GM18508 (cell line): ENCODE data around the gene EXOC6B.

Experiments used
- ATAC-seq: cut with Tn5 transposase; IDR thresholded peaks from one replicate; pipeline ENCODE4 v1.9.1; 2021; ENCODE audit warnings: moderate number of reproducible peaks; ENCODE audit not compliant: insufficient read depth, unreplicated experiment

The EXOC6B gene

GRCh38 chr2:72255540-72255939 is 570.3 kb downstream of the EXOC6B start:
- ATAC-seq = no peak

GRCh38 chr2:72254831-72255451 is 570.9 kb downstream of the EXOC6B start:
- ATAC-seq = no peak

GRCh38 chr2:72238311-72238710 is 587.5 kb downstream of the EXOC6B start:
- ATAC-seq = no peak

DNA sequence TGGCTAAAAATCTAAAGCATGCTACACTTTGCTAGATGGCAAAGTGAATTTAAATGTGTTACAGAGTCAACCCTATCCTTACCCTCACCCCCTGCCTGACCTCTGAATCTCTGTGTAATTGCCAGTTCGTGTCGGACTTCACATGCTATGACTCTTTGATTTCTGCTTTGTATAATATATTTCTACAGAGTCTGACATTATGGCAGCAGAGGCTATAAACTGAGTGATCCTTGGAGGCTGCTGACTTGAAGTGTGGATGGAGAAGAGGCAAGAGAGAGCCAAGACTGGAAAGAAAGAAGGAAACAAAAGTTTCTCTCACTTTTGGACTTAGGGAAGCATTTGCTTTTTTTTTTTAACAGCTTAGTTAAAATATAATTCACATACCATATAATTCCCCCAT is 588.3 kb downstream of the EXOC6B start:
- no peak for ATAC-seq

DNA sequence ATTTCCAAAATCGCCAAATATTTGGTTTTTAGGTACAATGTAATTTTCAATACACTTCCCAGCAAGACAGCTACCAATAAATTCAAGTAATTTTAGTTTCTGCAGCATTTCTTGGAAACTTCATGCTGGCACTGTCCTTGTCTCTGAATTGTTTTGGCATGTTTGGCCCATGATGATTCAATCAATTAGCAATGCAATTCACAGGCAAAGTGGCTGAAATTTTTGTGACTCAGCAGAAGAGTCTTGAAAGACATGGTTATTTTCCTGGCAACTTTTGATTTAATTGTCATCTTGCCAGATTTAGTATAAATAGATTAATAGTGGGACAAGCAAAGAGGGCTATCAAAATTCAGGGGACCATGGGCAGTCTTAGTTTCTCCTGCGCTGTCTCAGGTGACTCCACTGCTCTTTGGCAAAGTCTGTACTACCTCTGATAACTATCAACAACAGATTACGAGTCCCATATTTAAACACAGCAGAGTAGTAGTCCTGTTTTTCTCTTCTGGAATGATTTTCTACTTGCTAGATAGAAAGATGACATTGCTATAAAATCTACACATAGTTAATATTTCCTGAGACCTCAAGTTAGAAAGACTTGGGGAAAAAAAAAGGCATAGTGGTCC is 589.3 kb downstream of the EXOC6B start:
- ATAC-seq = no peak

GRCh38 chr2:72235497-72236415 is 590.1 kb downstream of the EXOC6B start:
- ATAC-seq = no peak

DNA sequence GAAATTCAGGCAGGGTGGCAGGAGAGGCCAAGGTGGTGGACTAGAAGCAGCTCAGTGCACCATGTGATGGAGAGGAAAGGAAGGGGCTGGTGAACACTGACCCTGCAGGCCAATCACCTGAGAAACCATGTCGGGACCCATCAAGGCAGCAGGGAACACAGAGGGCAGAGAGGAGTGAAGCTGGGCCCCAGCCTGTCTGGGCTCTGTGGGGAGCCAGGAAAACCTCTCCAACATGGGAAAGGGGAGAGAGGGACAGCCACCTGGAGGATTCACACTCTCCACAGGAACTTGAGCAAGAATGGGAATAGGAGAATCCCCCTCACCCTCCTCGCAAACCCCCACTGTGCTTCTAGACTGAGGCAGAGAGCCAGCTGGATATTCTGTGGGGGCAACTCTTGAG is 592.6 kb downstream of the EXOC6B start:
- ATAC-seq = no peak

DNA sequence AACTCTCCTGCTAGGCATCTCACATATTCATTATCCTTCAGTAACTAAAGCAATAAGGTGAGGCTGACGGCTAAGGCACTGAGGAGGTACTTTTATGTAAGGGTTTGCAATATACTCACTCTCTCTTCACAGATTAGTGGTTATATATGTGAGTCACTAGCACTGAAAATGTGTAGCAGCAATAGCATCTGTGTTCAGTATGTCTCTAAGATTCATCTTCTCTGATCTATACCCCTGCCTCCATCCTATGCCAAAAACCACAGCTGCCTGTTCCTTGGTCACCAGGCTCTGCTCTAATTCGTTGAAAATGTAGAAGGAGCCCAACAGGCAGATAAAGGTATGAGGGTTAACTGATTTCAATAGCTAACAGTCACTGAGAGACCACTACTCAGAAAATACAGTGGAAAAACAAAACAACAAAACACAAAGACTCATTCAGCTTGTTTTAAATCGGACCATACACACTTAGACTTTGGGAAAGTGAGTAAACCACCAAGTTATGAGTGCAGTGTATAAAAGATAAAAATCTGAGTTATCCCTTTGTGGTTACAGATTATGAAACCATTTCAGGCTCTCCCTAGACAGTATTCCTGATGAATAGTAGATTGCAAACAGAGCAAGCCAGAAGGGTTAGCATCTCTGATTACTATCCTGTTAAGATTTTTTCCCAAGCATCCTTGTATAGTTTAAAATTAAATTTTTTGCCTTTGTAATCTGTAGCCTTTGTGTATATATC is 602.8 kb downstream of the EXOC6B start:
- no peak for ATAC-seq

- no peak for ATAC-seq
These were observed 605.7 kb downstream of the EXOC6B start for GRCh38 chr2:72220170-72220569.

DNA sequence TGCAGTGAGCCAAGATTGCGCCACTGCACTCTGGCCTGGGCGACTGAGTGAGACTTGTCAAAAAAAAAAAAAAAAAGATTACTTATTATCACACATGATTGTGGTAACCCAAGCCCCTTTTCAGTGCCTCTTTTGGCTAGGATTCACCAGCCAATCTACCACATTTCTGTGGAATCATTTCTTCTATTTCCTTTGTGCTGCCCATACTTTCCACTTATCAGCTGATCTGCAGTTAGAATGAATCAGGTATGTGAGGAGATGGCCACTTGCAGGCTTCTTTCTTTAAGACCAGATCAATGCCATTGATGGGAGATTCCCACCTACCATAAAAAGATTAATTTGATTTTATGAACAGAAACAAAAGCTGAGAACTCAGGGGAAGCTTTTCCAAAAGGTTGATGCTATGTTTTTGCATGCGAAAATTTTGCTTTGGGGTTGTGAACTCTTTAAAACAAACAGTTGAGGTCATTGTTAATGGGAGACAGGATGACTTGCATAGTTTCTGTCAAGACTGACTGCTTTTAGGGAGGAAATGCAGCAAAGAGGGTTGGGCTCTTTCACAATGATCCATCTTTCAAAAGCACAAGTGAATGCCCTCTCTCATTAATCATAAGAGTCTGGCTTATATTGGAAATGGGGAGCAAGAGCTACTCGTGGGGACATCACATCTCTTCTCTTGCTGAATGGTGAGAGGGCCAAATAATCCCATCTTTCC is 611.2 kb downstream of the EXOC6B start:
- no peak for ATAC-seq

GRCh38 chr2:72212486-72212855 is 613.4 kb downstream of the EXOC6B start:
- ATAC-seq = no peak

GRCh38 chr2:72211777-72212485 is 613.9 kb downstream of the EXOC6B start:
- ATAC-seq = no peak

- ATAC-seq = no peak
These were observed 614.5 kb downstream of the EXOC6B start for GRCh38 chr2:72211350-72211749.

- no peak for ATAC-seq
These were observed 615.4 kb downstream of the EXOC6B start for GRCh38 chr2:72210470-72210869.

DNA sequence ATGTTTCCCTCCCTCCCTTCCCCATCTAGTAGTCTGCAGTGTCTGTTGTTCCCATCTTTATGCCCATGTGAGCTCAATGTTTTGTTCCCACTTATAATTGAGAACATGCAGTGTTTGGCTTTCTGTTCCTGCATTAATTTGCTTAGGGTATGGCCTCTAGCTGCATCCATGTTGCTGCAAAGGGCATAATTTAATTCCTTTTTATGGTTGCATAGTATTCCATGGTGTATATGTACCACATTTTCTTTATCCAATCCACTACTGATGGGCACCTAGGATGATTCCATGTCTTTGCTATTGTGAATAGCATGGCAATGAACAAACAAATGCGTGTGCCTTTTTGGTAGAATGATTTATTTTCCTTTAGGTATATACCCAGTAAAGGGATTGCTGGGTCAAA is 617.6 kb downstream of the EXOC6B start:
- no peak for ATAC-seq

- no peak for ATAC-seq
These were observed 618.5 kb downstream of the EXOC6B start for GRCh38 chr2:72207334-72207733.

DNA sequence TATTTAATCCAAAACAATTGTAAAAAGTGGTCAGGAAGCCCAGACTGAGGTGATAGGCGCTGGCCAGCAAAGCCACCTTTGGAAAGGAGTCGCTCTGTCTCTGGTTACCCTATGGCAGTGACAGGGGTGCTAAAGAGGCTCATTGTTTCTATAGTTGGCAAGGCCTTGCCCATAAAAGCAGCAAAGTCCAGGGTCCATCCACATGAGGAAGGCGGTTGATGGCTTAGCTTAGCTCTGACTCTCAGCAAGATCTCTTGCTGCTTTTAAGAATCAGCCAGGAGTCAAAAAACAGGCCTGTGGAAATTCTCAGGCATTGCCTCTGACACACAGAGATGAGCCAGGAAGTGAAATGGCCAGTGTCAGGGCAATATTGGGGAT is 620.3 kb downstream of the EXOC6B start:
- ATAC-seq = no peak

- ATAC-seq = no peak
These were observed 620.9 kb downstream of the EXOC6B start for GRCh38 chr2:72204786-72205503.
